ENCODE results near the gene PCDH12.
A peak's percentile ranks its signal among the peaks of the same experiment; 100 is the strongest.

Gene PCDH12

DNA sequence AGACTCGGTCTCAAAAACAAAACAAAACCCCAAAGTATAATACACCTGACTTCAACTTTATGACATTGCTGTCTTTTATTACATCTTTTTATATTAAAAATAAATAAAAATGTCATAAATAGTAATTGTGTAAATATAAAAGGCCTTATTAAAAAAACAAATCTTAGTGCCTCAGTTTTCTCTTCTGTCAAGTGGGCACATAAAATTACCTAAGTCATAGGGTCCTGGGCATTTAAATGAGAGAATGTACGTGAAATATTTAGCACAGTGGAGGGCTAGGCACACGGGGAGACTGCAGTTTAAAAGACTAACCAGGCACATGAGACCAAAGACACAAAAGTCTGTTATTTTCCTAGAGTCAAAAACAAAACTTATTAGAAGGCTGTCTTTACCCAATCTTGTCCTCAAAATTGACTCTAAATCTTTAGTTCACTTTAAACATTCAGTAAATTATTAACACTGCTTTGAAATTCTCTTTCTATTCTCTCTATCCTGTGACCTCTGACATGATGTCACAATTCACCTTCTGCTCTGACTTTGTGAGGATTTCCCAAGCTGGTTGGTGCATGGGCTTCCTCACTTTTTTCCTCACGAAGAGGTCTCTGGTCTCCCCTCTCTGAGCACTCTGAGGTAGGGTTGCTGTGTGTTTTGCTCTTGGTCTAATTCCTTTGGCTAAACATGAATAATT is 8.4 kb upstream of the PCDH12 start:
- no peak for DNase-seq

DNA sequence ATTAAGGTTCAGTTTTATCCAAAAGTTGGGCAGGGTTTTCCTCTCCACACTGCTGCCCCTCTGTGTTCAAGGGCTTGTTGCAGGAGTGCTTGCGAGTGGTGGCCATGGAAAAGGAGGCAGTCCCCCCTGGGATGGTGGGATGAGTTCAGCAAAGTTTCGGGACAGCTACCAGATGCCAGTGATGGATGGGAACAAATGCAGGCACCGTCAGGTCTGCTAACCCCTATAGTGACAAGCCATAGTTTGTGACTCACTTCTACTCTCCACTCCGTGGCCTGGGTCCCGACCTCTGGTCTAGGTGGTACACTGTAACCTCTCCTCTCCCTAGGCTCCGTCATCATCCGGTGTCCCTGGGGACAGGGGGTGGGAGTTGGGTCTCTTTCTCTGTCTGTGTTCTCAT is 7.1 kb upstream of the PCDH12 start:
- no peak for DNase-seq

DNA sequence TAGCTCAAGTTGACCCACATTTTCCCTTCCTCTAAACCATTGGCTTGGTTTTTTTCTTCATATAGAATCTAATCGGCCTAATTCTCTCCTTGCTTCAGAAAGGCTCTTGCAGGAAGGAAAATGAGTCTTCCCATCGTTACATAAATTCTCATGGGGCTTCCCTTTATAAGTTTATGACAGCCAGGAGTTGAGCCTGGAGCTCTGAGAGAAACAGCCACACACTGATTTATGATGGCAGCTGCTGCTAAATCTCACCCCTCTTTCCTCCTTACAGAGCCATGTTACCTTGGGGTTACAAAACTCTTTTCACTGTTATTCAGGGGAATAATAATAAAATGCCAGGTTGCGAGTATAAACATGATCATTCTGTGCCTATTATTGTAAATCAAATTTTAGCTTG is 5.7 kb upstream of the PCDH12 start:
- DNase-seq, result no peak

DNA sequence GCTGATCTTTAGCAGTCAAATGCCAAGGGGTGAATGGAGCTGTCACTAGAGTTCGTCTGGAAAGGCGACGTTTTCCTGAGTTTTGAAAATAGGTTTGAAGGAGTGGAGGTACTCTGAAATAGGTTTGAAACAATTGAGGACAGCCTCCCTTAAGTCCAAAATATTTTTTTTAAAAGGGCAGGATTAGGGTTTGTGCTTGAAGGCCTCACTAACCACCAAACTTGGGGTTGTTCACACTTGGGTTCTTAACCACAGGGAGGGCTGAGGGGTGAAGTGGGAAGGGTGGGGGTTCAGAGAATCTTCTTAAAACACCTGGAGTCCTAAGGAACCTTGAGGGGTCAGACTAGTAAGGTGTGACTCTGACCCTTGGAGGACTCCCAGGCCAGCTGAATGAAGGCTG is 3.5 kb upstream of the PCDH12 start:
- no peak for DNase-seq

DNA sequence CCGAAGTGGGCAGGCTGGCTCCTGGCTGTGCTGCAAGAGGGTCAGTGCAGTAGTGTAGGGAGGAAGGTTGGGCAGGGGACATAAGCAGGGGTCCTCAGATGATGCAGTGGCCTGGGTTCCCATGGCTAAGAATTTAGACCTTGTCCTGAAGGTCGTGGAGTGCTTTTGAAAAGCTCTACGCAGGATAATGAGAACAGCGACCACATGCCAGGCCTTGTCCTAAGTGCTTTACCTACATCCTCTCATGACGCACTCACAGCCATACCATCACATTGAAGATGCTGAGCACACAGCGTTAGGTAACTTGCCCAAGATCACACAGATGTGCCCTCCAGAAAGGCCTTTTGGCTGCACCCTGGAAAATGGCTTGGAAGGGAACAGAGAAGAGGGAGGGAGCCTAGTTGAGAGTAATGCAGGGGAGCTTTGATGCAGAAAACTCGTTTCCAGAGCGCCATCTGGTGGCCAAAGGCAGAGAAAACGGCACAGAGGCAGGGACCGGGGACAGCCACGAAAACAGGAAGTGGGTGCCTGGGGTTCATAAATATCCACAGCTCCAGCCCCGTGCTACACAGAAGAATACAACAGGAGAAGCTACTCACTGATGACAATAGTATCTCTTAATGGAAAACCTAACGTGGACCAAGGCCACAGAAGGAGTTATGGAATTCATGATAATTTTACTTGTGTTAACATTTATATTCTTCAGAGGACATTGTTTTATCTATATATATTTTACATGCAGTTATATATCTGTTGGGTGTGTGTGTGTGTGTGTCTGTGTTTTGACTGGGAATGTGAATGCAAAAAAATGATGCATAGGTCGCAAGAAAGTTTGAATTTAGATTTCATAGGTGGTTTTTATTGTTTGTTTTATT is 2.7 kb upstream of the PCDH12 start:
- peak; percentile 83 for DNase-seq

DNA sequence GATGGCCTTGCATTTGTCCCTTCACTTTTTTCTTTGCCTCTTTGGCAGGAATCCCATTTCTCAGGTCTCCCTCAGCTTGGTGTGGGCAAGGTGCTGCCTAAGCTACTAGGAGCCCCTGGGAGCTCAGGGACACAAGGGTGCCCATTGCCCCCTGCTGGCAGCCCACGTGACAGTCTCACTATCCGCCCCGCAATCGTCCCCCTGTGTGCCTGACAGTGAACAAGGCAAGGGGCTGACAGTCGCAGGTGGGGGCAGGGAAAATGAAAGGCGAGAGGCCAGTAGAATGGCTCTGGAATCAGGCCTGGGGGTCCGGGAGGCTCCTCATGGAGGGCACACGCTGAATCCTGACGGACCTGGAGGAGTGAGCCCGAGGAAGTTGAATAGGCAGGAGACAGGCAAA is 2.0 kb upstream of the PCDH12 start:
- peak; percentile 15 for DNase-seq

DNA sequence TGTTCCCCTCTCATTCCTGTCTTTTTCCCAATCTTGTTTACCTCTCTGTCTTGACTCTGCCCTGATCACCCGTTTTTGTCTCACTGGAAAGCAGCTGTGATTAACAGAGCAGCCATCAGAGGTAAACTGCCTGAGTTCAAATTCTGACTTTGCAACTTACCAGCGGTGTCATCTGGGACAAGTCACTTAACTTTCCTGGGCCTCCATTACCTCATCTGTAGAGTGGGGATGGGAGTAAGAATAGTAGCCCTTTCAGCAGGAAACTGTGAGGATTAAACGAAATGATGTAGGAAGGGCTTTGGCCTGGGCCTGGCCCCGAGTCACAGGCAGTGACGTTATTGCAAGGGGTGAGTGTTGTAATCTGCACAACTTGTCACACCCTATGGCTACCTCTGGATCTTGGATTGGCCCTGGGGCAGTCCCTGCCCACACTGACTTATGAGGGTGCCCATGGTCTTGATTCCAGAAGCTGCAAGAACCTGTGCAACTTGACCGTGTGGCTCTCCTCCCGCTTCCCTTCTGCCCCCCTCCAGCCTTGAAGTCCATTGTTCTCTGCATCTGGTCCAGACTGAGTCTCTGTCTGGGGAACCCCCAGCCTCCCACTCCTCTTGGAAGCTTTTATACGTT is 657 bp upstream of the PCDH12 start:
- no peak for DNase-seq

DNA sequence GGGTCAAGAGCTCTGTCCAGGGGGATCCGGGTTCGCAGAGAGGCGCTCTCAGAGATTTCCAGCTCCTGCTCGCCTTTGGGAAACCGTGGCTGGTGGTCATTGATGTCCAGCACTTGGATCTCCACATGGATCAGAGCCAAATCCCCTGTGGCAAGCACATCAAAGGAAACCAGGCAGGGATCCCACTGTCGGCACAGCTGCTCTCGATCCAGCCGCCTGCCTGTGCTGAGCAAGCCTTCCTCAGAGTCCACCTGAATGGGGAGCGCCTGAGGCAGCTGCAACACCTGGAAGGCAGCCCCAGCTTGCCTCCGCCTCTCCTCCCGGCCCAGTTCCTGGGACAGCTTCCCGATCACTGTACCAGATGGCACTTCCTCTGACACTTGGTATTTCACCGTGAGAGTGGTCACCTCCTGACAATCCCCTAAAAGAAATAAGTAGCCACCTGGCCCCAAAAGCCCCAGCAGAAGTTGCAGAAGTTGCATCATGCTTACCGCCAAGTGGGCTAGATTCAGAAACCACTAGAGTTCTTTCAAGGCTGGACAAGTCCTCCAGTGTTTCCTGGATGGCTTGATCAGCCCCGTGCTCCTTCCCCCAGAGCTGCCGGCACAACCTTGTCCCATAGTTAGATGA is 520 bp downstream of the PCDH12 start:
- DNase-seq, result no peak

DNA sequence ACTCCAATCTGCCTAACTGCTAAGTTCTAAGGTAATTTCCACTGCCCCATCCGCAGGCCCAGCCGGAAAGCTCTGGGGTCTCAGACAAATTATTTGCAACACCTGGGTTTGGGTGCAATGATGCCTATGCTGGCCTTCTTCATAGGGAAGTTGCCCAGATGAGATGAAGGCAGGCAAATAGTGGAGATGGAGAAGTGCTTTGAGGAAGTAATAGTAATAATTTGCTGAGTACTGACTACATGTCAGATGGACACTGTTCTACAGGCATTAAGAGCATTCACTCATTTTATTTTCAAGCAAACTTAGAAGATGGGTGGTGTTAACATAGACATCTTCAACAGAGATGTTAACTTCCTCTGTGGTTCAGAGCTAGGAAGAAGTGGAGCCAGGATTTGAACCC is 3.8 kb downstream of the PCDH12 start:
- DNase-seq, result no peak

DNA sequence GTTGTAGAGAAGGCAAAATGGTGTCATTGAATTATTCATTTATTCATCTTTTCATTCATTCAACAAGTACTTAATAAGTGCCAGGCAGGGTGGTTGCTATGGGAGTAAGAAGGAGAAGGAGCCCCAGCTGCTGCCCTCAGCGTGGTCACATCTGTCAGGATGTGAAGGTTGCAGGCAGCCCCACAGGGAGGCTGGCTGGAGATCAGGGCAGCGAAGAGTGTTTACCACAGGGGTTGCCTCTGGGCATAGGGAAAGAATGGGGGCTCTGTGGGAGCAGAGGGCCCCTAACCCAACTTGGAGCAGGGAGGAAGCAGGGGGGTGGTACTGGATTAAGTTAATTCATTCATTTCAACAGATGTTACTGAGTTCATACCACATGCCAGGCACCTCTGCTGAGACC is 6.0 kb downstream of the PCDH12 start:
- no peak for DNase-seq

DNA sequence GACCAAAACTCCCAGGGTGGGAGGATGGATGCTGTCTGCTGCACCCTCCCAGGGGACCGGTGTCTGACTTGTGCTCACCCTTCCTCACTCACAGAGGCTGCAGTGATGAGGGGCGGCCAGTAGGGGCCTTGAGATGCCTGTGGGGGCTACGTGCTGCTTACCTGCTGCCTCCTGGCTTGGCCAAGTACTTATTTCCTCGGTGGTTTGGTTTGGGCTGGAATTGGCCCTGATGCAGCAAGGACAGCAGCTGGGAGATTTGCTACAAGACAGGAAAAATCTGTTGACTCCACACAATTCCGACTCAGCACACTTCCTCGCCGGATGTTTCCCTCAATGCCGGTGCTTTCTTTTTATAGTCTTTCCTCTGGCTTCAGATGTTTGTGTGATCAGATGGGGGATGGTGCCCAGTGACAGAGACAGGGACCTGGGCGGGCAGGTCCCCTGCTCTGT is 6.6 kb downstream of the PCDH12 start:
- no peak for DNase-seq

DNA sequence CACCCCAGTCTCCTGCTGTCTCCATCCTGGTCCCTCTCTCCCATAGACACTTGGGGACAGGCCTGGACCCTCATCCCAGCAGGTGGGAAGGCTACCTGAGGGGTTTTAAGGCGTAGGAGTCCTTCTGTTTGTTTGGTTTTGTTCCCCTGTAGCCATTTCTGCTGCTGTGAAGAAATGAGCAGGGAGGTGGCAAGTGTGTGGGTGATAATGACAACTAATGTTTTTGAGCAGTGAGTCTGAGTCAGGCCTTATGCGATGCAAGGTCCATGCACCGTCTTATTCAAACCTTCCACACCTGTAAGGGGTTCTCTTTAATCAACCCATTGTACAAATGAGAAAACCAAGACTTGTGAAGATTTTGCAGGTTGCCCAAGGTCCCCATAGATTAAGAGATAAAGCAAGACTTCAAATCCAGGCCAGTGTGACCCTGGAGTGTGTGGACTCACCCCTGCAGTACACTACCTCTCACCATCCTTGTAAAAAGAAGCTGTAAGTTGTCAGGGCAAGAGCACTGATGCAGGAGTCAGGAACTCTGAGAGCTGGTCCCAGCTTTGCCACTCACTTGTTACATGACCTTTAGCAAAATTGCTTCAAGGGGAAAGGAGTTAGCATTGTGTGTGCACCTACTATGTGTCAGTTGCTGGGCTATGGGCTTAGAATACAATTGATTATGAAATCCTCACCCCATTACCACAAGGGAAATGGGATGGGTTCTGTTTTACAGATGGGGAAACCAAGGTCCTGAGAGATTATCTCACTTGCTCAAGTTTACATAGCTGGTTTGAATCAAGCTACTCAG is 7.6 kb downstream of the PCDH12 start:
- DNase-seq, result no peak

DNA sequence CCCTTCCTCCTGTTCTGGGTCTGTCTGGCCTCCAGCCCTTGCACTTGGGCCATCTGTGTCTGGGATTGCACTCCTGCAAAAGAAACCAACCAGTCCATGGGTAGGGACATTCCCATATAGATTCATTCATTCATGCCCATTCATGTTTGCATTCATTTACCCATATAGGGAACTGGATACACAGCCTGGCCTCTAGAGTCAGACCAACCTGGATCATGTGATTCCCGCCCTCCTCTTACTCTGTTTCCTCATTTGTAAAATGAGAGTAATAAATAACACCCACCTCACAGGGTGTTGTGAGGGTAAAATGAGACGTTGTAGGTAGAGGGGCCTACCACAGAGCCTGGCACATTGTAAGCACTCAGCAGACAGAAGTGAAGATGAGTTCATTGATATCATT is 8.5 kb downstream of the PCDH12 start:
- DNase-seq, result no peak

DNA sequence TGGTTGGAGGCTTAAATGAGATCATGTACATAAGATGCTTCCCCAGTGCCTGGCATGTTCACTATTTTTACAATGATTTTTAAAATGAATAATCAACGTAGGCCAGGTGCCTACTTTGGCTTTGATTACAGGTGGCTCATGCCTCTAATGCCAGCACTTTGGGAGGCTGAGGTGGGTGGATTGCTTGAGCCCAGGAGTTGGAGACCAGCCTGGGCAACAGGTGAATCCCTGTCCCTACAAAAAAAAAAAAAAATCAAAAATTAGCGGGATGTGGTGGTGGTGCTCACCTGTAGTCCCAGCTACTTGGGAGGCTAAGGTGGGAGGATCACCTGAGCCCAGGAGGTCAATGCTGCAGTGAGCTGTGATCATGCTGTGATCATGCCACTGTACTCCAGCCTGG is 9.2 kb downstream of the PCDH12 start:
- DNase-seq, result no peak

DNA sequence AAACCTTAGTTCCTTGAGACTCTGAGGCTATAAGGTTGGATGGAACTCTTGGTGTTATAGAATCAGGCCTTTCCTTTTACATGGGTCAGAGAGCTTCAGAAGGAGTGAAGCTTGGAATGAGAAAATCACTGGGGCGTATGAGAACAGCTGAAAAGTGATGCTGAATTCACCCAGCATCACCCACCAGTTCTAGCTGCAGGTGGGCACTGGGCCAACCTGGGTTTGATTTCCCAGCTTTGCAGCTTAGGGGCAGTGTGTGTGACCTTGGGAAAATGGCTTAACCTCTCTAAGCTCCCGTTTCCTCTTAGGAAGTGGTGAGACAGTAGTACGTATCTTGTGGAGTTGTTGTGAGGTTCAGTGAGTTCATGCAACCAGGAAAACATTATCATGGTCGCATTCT is 10.7 kb downstream of the PCDH12 start:
- no peak for DNase-seq

DNA sequence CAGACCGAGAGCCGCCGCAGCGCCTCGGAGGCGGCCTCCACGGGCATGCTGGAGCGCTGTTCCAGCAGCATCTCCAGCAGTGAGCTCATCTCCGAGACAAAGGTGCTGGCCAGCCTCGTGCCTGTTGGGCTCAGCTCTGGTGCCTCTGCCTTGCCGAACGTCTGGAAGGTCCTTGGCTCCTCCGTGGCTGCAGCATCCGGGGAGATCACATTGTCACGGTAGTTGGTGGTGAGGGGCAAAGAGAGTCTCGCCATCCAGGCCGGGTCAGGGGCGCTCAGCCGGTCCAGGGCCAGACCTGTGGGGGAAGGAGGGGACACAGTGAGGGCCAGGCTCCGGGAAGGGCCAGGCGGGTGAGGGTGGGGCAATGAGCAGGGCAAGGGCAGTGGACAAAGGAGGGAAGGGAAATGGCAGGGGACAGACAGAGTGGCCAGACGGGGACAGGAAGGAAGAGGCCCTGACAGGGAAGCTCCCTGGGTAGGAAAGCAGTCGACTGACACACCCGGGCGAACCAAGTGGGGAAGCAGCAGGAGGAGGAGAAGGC is 12.4 kb downstream of the PCDH12 start:
- peak; percentile 6 for DNase-seq

DNA sequence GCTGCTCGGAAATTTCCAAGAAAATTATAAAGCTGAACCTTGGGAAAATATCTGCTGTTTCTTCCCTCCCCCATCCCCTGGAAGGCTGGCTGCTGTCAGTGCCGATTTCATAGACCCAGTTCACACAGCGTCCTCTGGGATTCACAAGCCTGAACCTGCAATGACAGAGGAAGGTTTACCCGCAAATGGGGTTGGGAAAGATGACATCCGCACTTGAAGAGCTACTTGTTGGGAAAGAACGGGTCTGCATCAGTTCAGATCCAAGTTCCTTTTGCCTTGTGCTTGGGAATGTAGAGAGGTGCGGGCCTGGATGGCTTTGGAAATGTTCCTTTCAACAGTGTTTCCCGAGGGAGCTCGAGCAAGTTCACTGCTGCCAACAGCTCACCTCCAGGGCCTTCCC is 13.9 kb downstream of the PCDH12 start:
- no peak for DNase-seq

DNA sequence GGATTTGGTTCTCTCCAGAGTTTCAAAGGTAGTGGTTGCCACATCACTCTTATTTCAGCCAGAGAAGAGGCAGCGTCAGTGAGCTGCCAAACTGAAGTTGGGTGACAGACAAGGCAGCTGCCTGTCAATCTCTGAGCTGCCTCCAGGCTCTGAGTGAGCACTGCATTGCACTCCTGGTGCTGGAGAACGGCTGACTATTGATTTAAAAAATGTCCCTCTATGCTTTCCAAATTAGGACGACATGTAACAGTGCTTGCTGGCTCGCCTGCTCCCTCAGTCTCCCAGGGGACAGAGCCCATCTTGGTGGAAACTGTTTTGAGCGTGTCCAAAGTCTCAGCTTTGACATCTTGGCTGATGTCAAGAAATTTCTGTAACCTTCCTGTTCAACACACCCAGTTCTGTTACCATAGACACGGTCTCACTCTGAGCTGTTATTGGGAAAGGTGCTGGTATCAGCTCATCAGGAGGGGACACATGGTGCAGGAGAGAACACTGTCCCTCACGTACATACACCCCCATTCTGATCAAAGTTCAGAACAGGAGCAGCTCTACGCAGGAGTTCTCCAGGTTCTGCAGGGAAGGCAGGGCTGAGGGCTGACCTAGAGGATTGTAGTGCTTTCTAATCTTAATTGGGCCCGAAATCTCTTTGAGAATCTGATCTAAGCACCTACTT is 15.7 kb downstream of the PCDH12 start:
- no peak for DNase-seq

DNA sequence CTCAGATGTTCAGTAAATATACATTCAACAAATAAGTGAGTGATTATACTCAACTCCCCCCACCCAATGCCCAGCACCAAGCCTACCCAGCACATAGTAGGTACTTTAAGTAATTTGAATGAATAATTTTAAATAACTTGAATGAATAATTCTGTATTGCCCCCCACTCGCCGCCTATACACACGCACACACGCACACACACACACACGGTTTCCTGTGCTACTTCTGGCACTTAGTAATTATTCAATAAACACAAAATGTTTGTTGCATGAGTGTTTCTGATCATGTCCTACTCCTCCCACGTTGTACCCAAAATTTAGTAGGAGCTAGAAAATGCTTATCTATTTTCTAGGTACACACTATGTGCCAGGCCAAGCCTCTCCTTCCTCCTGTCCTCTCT is 16.2 kb downstream of the PCDH12 start:
- DNase-seq, result no peak

DNA sequence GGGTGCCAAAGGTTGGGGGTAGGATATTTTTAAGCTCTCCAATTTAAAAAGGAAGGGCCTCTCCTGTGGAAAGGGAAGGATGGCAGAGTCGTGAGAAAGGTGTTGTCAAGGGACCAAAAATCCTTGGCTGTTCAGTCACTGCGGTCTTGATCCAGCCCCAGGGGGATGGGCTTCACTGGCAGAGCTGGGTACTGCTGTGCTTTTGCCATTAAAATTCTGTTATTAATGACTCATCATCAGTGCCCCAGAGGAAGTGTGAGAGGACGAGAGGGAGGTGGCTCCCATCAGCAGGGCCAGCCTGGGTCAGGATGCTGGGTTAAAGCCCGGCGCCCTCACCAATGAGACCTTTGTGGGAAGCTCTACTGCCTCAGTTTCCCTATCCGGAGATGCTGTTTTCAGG is 16.7 kb downstream of the PCDH12 start:
- peak; percentile 64 for DNase-seq

DNA sequence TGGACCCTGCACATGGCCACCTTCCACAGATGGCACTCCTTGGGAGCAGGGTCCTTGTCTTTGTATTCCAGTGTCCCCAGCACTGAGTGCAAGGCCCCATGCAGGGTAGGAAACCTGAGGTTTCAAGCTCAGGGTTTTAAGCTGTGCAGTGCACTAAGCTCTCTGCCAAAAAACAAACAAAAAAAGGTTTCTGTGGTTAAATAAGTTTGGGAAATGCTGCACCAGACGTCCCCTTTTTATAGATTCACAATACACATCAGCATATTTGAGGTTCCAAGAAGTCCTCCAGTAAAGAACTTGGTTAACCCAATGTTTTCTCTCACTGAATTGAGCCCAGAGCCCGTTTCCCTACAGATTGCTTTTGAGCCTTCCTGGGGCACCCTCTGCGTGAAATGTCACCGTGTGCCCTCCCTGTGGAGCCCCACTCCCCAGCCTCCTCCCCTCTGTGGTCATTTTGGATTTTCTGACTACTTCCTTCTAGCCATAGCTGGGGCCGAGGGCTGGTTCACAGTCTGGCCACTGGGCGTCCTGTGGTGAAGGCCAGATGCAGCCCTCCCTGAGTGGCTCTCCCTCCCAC is 17.2 kb downstream of the PCDH12 start:
- no peak for DNase-seq
